ENCODE results near the gene MARCHF4.

GRCh38 chr2:216389570-216389969 lies 17.3 kb upstream of the MARCHF4 start:
- no peak for TF ChIP-seq CTCF (optimal IDR thresholded peaks at IDR 0.05 in 1 of 3, IDR thresholded peaks at IDR 0.05 in 1 of 3, conservative IDR thresholded peaks at IDR 0.05 in 1 of 3; ENCODE audit: extremely low read depth in 1 of 3, insufficient read depth in 2 of 3, low read length in 3 of 3)
- no peak for TF ChIP-seq EZH2 (IDR thresholded peaks at IDR 0.05; ENCODE audit: low read length)
